Mesenteric fat pad (tissue), 1 donor: Measurements from ENCODE around the gene SPATA2L. TPM values are rescaled to one million over a fixed set of nuclear protein-coding genes. Genes with fewer than 3 reads are reported as not detected.
A peak's percentile ranks its signal among the peaks of the same experiment; 100 is the strongest.
"Not testable (repeated sequence)": the region's sequence is repeated elsewhere in the genome, so short reads cannot be mapped to it uniquely, and the experiment has no call there.

Source experiments
- DNase-seq: peaks from one replicate; pipeline ENCODE4 v3.0.0-alpha.2; 2020; ENCODE audit warnings: low spot score
- total RNA-seq: library from RNA; stranded (reverse); fragmentation: NEBNext Ultra II Directional; extraction: Animal tissue kit (Norgen Biotek cat#: 25700); gene quantifications from one replicate; pipeline ENCODE4 v1.2.1, GENCODE V29; 2021
- donor health status: DM: yes; HTN: yes; CAD: no.

Gene SPATA2L
- total RNA-seq, 1 donor from 2014 or later = 9.1 TPM

DNA sequence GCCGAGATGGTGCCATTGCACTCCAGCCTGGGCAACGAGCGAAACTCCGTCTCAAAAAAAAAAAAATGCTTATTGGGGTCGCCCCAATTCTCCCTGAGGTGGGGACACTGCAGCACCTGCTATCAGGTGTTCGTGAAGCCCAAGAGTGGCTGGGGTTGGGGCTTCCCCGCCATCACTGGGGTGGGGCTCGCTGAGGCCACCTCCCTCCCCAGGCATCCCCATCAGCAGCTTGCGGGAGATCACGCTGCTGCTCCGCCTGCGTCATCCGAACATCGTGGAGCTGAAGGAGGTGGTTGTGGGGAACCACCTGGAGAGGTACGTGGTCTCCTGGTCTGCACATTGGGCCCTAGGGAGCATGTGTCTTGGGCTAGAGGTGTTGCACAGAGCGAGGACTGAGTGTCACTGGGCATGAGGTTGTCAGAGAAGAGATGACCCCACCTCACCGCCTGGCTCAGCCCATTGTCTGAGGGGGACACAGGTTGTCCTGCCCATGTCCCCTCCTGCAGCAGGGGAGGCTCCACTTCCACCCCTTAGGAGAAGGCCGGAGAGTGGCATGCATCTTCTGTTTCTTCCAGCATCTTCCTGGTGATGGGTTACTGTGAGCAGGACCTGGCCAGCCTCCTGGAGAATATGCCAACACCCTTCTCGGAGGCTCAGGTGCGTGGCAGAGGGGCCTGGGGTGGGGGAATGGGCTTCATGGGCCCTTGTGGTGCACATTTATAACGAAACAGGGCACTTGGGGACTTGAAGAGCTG lies 10.1 kb downstream of the SPATA2L start:
- DNase-seq = no peak

- no peak for DNase-seq
These were observed 11.1 kb downstream of the SPATA2L start for GRCh38 chr16:89690392-89690901.

DNA sequence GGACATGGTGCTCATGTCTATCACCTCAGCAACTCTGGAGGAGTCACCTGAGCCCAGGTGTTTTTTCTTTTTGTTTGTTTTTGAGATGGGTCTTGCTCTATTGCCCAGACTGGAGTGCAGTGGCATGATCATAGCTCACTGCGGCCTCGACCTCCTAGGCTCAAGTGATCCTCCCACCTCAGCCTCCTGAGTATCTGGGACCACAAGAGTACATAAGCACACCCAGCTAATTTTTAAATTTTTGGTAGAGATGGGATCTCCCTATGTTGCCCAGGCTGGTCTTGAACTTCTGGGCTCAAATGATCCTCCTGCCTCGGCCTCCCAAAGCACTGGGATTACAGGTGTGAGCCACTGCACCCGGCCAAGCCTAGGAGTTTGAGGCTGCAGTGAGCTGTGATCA lies 11.9 kb downstream of the SPATA2L start:
- DNase-seq = not testable (repeated sequence)

- no peak for DNase-seq
These were observed 12.4 kb downstream of the SPATA2L start for GRCh38 chr16:89689142-89689541.

DNA sequence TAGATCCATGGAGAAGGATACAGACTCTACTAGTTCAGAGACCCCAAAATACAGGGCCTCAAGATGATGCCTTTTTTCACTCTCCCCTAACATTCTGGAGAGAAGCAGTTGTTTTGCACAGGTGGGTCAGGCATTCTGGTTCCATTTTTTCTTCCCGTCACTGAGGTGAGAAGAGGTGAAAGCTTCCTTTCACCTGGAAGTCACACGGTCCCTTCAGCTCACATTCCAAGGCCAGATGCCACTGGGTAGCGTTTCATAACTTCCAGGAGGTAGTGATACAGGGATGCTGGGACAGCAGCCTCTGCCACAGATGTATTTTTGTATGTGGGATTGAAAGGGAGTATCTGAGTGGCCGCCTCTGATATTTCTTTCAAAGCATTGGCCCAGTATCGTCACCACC lies 13.1 kb downstream of the SPATA2L start:
- DNase-seq = no peak

DNA sequence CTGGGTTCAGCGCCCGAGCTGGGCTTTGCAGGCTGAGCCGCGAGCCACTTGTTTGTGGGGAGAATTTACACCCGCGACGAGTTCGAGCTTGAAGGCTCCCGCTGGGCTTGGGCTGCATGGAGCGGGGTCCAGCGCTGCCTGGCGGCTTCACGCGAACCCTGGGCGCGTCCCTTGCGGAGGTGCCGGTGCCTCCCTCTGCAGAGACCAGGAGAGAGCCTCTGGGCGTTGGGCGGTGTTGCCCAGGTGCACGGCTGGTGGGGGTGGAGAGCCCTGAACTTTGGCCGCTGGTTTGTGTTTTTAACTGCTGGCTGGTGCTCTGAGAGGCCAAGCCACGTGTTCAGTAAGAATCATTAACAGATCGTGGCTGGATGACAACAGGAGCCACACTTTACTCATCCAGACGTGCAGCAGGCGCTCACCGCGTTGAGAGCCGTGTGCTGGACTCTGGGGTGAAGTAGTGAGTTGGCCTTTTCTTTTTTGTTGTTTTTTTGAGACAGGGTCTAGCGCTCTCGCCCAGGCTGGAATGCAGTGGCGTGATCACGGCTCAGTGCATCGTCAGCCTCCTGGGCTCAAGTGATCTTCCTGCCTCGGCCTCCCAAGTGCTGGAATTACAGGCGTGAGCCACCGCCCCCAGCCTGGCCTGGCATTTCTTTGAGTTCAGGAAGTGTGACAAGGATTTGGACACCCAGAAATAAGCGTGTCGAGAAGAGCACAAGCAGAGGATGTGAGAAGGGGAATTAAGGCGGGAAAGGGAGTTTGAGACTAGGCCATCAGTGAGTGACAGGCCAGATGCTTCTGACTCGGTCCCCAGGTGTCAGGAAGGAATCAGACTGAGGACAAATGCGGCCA lies 14.2 kb downstream of the SPATA2L start:
- DNase-seq = no peak

- DNase-seq = peak; percentile 98
These were observed 14.9 kb downstream of the SPATA2L start, which contains the start of gene CDK10 for GRCh38 chr16:89686520-89687091. CDK10 (plus strand) TSS chr16:89686689; CDS start chr16:89686711, 22 bp downstream.

DNA sequence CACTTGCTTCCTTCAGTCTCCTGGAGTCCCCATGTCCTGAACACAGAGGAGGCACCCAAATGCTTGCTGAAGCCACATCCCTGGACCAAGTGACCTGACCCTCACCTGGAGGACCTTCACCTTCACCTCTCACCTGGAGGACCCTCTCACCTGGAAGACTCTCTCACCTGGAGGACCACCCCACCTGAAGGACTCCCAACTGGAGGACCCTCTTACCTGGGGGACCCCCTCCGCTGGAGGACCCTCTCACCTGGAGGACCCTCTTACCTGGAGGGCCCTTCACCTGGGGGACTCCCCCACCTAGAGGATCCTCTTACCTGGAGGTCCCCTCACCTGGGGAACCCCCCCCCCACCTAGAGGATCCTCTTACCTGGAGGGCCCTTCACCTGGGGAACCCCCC lies 15.6 kb downstream of the SPATA2L start:
- DNase-seq = no peak

- no peak for DNase-seq
These were observed 23.2 kb downstream of the SPATA2L start for GRCh38 chr16:89678258-89678657.

DNA sequence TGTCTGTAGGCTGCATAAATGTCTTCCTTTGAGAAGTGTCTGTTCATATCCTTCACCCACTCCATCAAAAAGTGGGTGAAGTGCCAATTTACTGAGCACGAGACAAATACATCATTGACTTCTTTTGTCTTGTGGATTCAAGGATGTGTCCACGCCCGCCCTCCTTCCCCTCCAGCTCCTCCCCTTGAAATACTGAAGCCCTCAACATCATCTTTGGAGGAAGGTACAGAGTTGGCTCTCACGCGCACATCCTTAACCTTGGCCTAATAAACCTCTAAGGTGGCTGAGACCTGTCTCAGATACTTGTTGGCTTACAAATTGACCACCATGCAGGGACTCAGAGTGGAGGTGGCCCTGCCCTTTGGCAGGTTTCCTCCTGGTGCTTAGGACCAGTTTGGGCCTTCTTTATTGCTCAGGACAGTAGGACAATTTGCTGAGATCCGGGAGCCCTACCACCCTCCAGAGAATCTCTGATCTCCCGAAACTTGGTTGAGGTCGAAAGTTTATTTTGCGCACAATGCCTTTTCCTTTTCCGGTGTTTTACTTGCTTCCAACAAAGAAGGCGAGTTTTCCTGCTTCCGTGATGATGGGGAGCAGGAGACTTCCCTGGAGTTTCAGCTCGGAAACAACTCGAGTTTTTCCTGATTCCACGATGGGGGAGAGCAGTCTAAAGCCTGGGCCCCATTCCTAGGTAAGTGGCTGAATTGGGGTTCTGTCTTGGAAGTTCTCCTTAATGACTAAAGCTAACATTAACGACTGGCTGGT lies 29.1 kb downstream of the SPATA2L start:
- no peak for DNase-seq

- DNase-seq = not testable (repeated sequence)
These were observed 29.9 kb downstream of the SPATA2L start for GRCh38 chr16:89671565-89671964.

GRCh38 chr16:89670496-89671431 lies 30.7 kb downstream of the SPATA2L start:
- DNase-seq = no peak

GRCh38 chr16:89669755-89670154 lies 31.8 kb downstream of the SPATA2L start:
- no peak for DNase-seq

GRCh38 chr16:89668790-89669158 lies 32.7 kb downstream of the SPATA2L start:
- no peak for DNase-seq

- DNase-seq = no peak
These were observed 33.9 kb downstream of the SPATA2L start for GRCh38 chr16:89667633-89668032.

GRCh38 chr16:89667000-89667399 lies 34.5 kb downstream of the SPATA2L start:
- DNase-seq = not testable (repeated sequence)

DNA sequence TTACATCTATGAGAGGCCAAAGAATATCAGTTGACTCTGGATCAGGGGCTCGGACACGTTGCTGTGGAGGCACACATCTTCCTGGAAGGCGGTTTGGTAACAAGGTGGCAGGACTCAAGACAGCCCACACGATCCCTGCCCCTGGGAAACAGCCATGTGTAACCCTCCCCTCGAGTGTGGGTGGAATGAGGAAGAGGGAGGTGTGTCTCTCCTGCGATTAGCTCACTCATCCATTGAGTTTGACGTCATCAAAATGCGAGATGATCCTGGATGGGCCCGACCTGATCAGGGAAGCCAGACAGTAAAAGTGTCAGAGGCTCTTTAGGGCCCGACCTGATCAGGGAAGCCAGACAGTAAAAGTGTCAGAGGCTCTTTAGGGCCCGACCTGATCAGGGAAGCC lies 37.3 kb downstream of the SPATA2L start:
- DNase-seq = not testable (repeated sequence)

DNA sequence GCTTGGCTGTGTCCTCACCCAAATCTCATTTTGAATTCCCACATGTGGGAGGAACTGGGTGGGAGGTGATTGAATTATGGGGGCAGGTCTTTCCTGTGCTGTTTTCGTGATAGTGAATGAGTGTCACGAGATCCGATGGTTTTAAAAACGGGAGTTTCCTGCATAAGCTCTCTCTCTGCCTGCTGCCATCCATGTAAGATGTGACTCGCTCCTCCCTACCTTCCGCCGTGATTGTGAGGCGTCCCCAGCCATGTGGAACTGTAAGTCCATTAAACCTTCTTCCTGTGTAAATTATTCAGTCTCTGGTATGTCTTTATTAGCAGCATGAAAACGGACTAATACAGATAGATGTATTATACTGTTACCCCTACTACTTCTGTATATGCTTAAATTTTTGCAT lies 40.3 kb downstream of the SPATA2L start:
- no peak for DNase-seq

DNA sequence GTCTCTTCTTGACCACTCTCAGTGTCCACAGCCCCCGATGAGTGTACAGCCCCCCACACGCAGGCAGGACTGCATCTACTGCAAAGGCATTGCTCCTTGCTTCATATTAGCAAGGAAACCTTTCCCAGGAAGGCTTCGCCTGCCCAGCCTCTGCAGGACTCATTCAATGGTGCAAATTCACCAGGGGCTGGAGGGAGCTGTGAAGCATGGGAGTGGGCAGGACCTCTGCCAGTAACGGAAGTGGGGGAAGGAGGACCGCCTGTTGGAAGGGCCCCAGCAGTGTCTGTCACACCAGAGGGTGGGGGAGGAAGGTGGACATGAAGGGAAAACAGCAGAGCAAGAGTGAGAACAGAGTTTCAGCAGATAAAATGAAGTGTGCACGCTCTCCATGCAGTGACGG lies 41.4 kb downstream of the SPATA2L start:
- DNase-seq = no peak
